Neural cell (in vitro differentiated cells): ENCODE results near the gene GMEB2. TPM values are rescaled to one million over a fixed set of nuclear protein-coding genes. Genes with fewer than 3 reads are reported as not detected.

Experiments used
- H2AFZ ChIP-seq: fragments of 200-600, 300-800 bp; sonication (generic), shearing (Covaris generic); 2 replicates; pipeline ENCODE4 v1.6.0; 2014; ENCODE audit warnings: low read depth, mild to moderate bottlenecking, antibody characterized with exemption, low read length, moderate library complexity
- H3F3A ChIP-seq: fragments of 200-600 bp; shearing (Covaris generic); 2 replicates; pipeline ENCODE4 v1.6.1; 2016; ENCODE audit warnings: mild to moderate bottlenecking, moderate library complexity, mixed read lengths, antibody characterized with exemption, low read length; ENCODE audit not compliant: insufficient read depth, poor library complexity, severe bottlenecking
- H3K27ac ChIP-seq: fragments of 200-600, 300-800 bp; sonication (generic), shearing (Covaris generic); 2 replicates; pipeline ENCODE4 v1.5.1; 2014; ENCODE audit warnings: mild to moderate bottlenecking, low read length, moderate library complexity
- H3K27me3 ChIP-seq: fragments of 300-800, 200-600 bp; sonication (generic), shearing (Covaris generic); 2 replicates; pipeline ENCODE4 v1.6.0; 2014; ENCODE audit warnings: mild to moderate bottlenecking, low read depth, low read length, moderate library complexity; ENCODE audit not compliant: insufficient read depth
- H3K36me3 ChIP-seq: fragments of 300-800, 200-600 bp; sonication (generic), shearing (Covaris generic); 2 replicates; pipeline ENCODE4 v1.5.1; 2014; ENCODE audit warnings: mild to moderate bottlenecking, antibody characterized with exemption, low read length, moderate library complexity; ENCODE audit not compliant: insufficient read depth
- H3K4me2 ChIP-seq: fragments of 300-800, 200-600 bp; sonication (generic), shearing (Covaris generic); 2 replicates; pipeline ENCODE4 v1.6.0; 2014; ENCODE audit warnings: mild to moderate bottlenecking, low read length
- H3K4me3 ChIP-seq: fragments of 300-800, 200-600 bp; sonication (generic), shearing (Covaris generic); 2 replicates; pipeline ENCODE4 v1.5.1; 2014; ENCODE audit warnings: mild to moderate bottlenecking, low read length, moderate library complexity
- H3K79me2 ChIP-seq: fragments of 200-600 bp; shearing (Covaris generic); replicated peaks from 2 replicates; pipeline ENCODE4 v1.6.0; 2014; ENCODE audit warnings: mild to moderate bottlenecking, low read length, moderate library complexity; ENCODE audit not compliant: insufficient read depth
- H3K9ac ChIP-seq: fragments of 300-800, 200-600 bp; sonication (generic), shearing (Covaris generic); 2 replicates; pipeline ENCODE4 v1.6.1; 2016; ENCODE audit warnings: mild to moderate bottlenecking, low read length, mixed read lengths
- H3K9me2 ChIP-seq: fragments of 200-600 bp; shearing (Covaris generic); 2 replicates; pipeline ENCODE4 v1.6.1; 2016; ENCODE audit warnings: mild to moderate bottlenecking, low read length, mixed read lengths; ENCODE audit not compliant: insufficient read depth
- H3K9me3 ChIP-seq: fragments of 200-600, 300-800 bp; sonication (generic), shearing (Covaris generic); 2 replicates; pipeline ENCODE4 v1.6.1; 2016; ENCODE audit warnings: mild to moderate bottlenecking, mixed run types, low read length, moderate library complexity, mixed read lengths
- H4K20me1 ChIP-seq: fragments of 200-600 bp; shearing (Covaris generic); 2 replicates; pipeline ENCODE4 v1.6.1; 2016; ENCODE audit warnings: mild to moderate bottlenecking, mixed run types; ENCODE audit not compliant: insufficient read depth
- EP300 ChIP-seq: fragments of 450-650 bp; conservative IDR thresholded peaks from 2 replicates; pipeline ENCODE4 v1.6.1; 2014; ENCODE audit warnings: antibody characterized with exemption, mild to moderate bottlenecking, moderate library complexity; ENCODE audit not compliant: poor library complexity, severe bottlenecking
- MXI1 ChIP-seq: fragments of 450-650 bp; conservative IDR thresholded peaks from 2 replicates; pipeline ENCODE4 v1.6.1; 2014; ENCODE audit warnings: antibody characterized with exemption, mild to moderate bottlenecking; ENCODE audit not compliant: poor library complexity, severe bottlenecking
- RAD21 ChIP-seq: fragments of 450-650 bp; conservative IDR thresholded peaks from 2 replicates; pipeline ENCODE4 v1.6.1; 2014; ENCODE audit warnings: antibody characterized with exemption, mild to moderate bottlenecking, moderate library complexity
- SMC3 ChIP-seq: fragments of 450-650 bp; conservative IDR thresholded peaks from 2 replicates; pipeline ENCODE4 v1.6.1; 2014; ENCODE audit warnings: antibody characterized with exemption, mild to moderate bottlenecking, moderate library complexity; ENCODE audit not compliant: poor library complexity
- TAF1 ChIP-seq: IDR thresholded peaks from 2 replicates; pipeline ENCODE4 v1.6.1; 2012; ENCODE audit warnings: low read depth
- polyA plus RNA-seq: library from polyadenylated mRNA; depleted of rRNA; stranded (reverse); fragments of >200 nt; gene quantifications from 2 replicates; pipeline ENCODE4 v1.2.3, GENCODE V29; 2014
- TF ChIP-seq, protein P1 (sequence below): fragments of 450-650 bp; IDR thresholded peaks from 2 replicates; pipeline ENCODE4 v1.5.1; 2014; ENCODE audit warnings: antibody characterized with exemption, mild to moderate bottlenecking, moderate library complexity; ENCODE audit not compliant: poor library complexity, severe bottlenecking
- TF ChIP-seq, protein P2 (sequence below): IDR thresholded peaks from 2 replicates; pipeline ENCODE4 v1.6.1; 2012; ENCODE audit warnings: borderline replicate concordance

Gene GMEB2
- polyA plus RNA-seq, 1 donor from 2014 or later = 13.7 TPM

GRCh38 chr20:63648190-63648589, 21.3 kb upstream of the GMEB2 start:
- Histone ChIP-seq H3K9me3 (no peaks in the 10 kb centered on the region), H4K20me1 (peaks cover 18% of the 10 kb centered on the region), H3K4me3 (no peak overlapping the region), H3K27me3 (no peaks in the 10 kb centered on the region), H3K4me2 (no peak overlapping the region), H3K79me2 (peaks cover 22% of the 10 kb centered on the region), H3K9me2 (no peaks in the 10 kb centered on the region), H3F3A (no peaks in the 10 kb centered on the region), H3K27ac (no peak overlapping the region), H3K9ac (no peak overlapping the region), H2AFZ (no peak overlapping the region), H3K36me3 (no peaks in the 10 kb centered on the region)
- no peak for TF ChIP-seq RAD21
- TF ChIP-seq, protein P1, sequence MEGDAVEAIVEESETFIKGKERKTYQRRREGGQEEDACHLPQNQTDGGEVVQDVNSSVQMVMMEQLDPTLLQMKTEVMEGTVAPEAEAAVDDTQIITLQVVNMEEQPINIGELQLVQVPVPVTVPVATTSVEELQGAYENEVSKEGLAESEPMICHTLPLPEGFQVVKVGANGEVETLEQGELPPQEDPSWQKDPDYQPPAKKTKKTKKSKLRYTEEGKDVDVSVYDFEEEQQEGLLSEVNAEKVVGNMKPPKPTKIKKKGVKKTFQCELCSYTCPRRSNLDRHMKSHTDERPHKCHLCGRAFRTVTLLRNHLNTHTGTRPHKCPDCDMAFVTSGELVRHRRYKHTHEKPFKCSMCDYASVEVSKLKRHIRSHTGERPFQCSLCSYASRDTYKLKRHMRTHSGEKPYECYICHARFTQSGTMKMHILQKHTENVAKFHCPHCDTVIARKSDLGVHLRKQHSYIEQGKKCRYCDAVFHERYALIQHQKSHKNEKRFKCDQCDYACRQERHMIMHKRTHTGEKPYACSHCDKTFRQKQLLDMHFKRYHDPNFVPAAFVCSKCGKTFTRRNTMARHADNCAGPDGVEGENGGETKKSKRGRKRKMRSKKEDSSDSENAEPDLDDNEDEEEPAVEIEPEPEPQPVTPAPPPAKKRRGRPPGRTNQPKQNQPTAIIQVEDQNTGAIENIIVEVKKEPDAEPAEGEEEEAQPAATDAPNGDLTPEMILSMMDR = no peak
- no peak for TF ChIP-seq SMC3
- no peak for TF ChIP-seq MXI1

DNA sequence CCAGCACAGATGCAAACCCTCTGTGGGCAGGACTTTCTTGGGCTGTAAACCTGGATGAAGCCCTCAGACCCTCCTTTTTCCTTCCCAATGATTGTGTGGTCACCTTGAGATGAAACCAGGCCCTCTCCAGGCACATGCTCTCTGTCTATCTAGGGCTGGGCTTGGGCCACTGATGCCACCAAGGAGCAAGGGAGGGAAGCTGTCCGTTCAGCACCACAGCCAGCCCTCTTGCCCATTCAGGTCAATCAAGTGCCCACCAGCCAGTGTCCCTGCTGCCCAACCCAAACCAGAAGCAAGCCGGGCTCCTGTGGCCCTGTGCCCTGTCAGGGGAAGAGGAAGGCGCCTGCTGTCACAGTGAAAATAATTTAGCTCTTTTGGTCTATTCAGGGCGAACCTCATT, 18.3 kb upstream of the GMEB2 start:
- Histone ChIP-seq H3K4me2 (no peak overlapping the region), H3K9me3 (no peaks in the 10 kb centered on the region)

More for the DNA sequence above, 18.3 kb upstream of the GMEB2 start:
- H3K79me2 ChIP-seq = peaks cover 3% of the 10 kb centered on the region
- H3K9ac ChIP-seq = no peak overlapping the region
- H3K27me3 ChIP-seq = no peaks in the 10 kb centered on the region
- peaks cover 4% of the 10 kb centered on the region for H4K20me1 ChIP-seq
- TF ChIP-seq TAF1 (no peak), RAD21 (no peak), EP300 (no peak)
- TF ChIP-seq, protein P1 = no peak
- TF ChIP-seq, protein P2, sequence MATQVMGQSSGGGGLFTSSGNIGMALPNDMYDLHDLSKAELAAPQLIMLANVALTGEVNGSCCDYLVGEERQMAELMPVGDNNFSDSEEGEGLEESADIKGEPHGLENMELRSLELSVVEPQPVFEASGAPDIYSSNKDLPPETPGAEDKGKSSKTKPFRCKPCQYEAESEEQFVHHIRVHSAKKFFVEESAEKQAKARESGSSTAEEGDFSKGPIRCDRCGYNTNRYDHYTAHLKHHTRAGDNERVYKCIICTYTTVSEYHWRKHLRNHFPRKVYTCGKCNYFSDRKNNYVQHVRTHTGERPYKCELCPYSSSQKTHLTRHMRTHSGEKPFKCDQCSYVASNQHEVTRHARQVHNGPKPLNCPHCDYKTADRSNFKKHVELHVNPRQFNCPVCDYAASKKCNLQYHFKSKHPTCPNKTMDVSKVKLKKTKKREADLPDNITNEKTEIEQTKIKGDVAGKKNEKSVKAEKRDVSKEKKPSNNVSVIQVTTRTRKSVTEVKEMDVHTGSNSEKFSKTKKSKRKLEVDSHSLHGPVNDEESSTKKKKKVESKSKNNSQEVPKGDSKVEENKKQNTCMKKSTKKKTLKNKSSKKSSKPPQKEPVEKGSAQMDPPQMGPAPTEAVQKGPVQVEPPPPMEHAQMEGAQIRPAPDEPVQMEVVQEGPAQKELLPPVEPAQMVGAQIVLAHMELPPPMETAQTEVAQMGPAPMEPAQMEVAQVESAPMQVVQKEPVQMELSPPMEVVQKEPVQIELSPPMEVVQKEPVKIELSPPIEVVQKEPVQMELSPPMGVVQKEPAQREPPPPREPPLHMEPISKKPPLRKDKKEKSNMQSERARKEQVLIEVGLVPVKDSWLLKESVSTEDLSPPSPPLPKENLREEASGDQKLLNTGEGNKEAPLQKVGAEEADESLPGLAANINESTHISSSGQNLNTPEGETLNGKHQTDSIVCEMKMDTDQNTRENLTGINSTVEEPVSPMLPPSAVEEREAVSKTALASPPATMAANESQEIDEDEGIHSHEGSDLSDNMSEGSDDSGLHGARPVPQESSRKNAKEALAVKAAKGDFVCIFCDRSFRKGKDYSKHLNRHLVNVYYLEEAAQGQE = no peak
- no peaks in the 10 kb centered on the region for H3K9me2 ChIP-seq
- no peak overlapping the region for H2AFZ ChIP-seq
- no peaks in the 10 kb centered on the region for H3F3A ChIP-seq
- no peaks in the 10 kb centered on the region for H3K36me3 ChIP-seq
- no peak overlapping the region for H3K4me3 ChIP-seq
- no peak overlapping the region for H3K27ac ChIP-seq
